Measurements from ENCODE around the gene ING5.

The ING5 gene

GRCh38 chr2:241657786-241658254, 44.0 kb upstream of the ING5 start:
- TF ChIP-seq CTCF (IDR thresholded peaks at IDR 0.05) = no peak

DNA sequence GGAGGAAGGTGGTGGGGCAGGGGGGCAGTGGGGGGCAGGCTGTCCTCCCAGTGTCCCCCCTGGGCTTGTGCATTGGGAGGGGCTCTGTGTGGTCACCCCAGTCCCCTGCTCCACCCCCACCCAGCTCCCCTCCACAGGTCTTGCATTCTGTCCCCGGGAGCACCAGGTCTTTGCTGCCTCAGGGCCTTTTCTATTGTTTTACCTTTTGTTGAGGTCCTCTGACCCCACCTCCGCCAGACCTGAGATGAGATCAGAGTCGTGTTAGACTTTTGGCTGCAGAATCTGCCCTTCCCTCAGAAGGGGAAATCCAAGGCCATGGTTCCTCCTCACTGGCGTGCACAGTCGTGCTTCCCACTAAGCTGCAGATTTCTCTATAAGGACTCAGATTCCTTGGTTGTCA, 43.5 kb upstream of the ING5 start:
- TF ChIP-seq CTCF (IDR thresholded peaks at IDR 0.05) = no peak

DNA sequence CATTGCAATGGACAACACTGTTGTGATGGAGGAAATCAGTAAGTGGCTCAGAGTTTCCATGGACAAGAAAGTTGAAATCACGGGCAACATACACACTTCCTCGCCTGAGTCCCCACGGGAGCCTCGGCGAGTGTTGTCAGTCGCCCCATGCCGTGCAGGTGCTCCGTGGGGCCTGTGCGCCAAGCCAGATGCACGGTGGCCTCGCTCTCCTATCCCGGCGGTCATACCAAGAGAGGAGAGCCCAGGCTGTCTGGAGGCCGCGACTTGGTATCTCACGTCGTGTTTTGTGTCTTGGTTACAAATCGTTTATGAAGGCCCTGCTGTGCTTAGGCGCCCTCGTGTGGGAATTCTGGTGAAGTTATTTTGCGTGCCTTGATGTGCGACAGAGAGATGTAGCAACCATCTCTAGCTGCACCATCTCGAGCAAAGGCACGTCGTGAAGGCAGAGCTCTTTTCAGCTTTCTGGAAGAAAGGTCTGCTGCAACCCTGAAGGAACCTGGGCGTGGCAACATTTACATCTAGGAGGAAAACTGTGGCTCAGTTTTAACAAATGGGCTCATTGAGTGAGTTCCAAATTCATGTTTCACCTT, 42.6 kb upstream of the ING5 start:
- TF ChIP-seq CTCF (IDR thresholded peaks at IDR 0.05) = peak; percentile 61

DNA sequence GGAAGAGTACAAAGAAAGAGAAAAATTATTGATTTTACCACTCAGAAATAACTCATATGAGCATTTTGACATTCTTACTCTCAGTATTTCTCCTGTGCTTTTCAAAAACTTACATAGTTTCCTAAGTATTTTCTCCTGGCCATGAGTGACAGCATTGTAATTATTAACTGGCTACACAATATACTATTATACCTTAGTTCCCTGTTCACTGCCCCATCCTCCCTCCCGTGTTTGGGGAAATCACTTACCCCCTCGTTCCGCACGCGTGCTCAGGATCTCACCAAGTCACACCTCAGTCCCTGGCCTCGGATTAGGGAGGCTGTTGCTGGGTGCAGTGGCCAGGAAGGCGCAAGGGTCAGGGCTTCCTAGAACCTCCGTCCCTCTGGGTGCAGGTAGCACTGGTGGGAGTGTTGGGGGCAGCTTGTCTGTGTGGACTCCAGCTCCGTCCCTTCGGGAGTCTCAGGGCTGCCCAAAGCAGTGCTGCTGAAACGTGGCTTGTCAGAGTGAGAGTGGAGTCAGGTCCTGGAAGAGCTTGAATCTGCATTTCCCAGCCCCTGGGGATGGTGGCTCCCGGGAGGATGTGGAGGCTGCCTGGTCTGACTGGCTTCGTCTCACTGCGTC, 41.1 kb upstream of the ING5 start:
- no peak for TF ChIP-seq CTCF (IDR thresholded peaks at IDR 0.05)

DNA sequence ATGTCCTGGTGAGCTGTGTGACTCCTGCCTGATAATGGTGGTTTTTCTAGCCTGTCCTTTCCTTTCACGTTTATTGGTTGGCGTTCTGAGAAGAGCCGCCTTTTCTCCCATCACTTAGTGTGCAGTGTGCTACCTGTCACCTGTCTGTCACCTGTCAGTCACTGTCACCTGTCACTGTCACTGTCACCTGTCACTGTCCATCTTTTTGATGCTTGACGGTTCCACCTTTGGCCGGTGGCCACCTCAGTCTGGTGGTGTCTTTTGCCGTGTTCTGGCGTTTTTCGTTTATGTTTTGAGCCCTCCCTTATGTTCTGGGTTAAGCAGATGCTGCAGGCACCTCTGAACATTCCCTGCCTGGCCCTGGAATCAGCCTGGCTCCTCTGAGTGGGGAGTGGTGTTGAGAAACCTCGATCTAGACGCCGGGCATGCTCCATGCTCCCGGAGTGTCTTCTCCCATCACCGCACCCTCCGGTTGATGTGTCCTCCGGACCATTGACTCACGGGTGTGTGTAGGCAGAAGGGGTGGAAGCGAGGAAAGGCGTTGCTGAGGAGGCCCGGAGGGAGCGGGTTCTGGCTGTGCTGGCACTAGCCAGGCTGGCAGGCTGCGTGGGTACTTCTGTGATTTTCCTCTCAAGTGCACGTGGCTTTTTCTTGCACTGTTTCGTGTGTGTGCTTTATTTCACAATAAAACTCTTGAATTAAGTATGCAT, 36.0 kb upstream of the ING5 start:
- no peak for TF ChIP-seq CTCF (IDR thresholded peaks at IDR 0.05)

DNA sequence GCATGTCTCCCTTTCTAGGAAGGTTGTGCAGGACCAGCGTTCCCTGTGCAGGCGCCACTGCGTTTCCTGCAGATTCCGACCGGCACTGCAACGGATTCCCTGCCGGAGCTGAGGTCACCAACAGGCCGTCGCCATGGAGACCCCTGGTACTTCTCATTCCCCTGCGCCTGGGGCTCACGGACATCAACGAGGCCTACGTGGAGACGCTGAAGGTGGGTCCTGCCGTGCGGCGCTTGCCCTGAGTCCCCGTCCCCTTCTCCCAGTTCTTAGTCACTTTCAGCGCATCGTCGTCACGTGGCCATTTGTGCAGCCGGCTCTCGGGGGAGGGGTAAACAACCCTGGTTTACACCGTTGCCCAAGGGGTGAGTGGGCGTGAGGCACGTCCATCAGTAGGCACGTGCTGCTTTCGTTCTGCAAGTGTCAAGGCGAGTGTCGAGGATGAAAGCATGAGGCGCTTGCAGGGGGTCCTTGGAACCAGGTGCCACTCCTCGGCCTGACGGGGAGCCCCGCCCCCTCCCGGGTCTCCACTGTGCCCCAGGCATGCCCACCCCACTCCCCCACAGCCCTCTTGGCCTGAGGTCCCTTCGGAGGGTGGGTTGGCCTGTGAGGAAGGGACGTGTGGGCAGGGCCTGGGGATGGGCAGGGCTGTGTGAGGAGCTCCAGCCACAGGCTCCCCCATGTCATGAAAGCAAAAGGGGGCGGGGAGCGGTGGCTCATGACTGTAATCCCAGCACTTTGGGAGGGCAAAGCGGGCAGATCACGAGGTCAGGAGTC, 35.0 kb upstream of the ING5 start:
- no peak for TF ChIP-seq CTCF (IDR thresholded peaks at IDR 0.05)

- TF ChIP-seq CTCF (IDR thresholded peaks at IDR 0.05) = no peak
Observed at GRCh38 chr2:241668354-241668753, 33.5 kb upstream of the ING5 start.

All from LNCAP (cell line).